ENCODE data around the gene FMNL1.

GRCh38 chr17:45235416-45236281, 14.0 kb downstream of the FMNL1 start:
- TF ChIP-seq CTCF (IDR thresholded peaks at IDR 0.05), result peak; percentile 86
- TF ChIP-seq SIN3A (IDR thresholded peaks at IDR 0.05; ENCODE audit: borderline replicate concordance, insufficient read depth, low read depth, low read length), result no peak
- TF ChIP-seq REST (IDR thresholded peaks at IDR 0.05; ENCODE audit: insufficient read depth in 1 of 2, low read depth in 2 of 2, low read length in 1 of 2), result no peak
